HG03521 (cell line): ENCODE results near the gene GNG12.

Experiments
- ATAC-seq: cut with Tn5 transposase; IDR thresholded peaks from one replicate; pipeline ENCODE4 v1.9.1; 2021; ENCODE audit warnings: mild to moderate bottlenecking, moderate library complexity; ENCODE audit not compliant: unreplicated experiment

Gene GNG12

DNA sequence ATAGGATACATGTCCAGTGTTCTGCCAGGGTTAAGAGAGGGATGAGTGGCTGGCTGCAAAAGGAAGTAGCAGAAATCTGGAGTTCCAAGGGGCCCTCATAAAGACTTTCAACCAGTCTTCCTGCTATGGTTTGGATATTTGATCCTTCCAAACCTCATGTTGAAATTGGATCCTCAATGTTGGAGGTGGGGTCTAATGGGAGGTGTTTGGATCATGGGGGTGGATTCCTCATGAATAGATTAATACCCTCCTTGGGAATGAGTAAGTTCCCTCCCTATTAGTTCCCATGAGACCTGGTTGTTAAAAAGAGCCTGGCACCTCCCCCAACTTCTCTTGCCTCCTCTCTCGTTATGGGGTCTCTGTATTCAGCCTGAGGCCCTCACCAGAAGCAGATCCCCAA is 10.1 kb upstream of the GNG12 start:
- ATAC-seq = no peak

DNA sequence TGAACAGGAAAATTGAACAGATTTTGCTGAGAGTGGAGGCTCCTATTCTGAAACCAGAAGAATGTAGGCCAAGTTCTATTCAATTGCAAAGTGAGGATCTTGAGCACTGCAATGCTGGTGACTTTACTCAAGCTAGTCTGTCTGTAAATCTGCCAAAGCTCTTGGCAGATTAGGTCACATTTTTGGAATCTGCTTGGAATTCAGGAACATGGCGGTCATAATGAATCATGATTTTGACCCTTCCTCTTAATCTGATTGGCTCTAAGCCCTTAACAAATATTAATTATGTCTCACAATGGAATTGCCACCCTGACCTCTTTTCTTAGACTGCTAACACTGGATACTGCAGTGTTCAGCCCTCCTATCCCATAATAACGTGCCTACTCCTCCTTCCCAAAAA is 7.2 kb upstream of the GNG12 start:
- no peak for ATAC-seq

DNA sequence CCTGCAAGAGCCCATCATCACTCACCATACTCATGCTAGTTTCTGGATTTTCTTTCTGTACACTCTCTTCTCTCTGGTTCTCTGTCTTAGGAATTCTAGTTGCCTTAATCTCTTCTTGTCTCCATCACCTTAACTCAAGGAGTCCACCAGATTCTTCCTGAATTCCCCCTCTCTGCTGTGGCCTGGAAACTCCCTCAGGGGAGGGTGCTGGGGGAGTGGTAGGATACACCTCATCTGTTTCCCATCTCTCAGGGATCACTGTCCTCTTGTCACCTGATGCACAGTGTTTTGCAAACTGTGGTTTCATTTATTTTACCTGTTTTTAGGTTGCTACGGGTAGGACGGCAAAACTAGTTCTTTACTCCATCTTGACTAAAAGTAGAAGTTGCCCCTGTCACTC is 6.6 kb upstream of the GNG12 start:
- no peak for ATAC-seq

DNA sequence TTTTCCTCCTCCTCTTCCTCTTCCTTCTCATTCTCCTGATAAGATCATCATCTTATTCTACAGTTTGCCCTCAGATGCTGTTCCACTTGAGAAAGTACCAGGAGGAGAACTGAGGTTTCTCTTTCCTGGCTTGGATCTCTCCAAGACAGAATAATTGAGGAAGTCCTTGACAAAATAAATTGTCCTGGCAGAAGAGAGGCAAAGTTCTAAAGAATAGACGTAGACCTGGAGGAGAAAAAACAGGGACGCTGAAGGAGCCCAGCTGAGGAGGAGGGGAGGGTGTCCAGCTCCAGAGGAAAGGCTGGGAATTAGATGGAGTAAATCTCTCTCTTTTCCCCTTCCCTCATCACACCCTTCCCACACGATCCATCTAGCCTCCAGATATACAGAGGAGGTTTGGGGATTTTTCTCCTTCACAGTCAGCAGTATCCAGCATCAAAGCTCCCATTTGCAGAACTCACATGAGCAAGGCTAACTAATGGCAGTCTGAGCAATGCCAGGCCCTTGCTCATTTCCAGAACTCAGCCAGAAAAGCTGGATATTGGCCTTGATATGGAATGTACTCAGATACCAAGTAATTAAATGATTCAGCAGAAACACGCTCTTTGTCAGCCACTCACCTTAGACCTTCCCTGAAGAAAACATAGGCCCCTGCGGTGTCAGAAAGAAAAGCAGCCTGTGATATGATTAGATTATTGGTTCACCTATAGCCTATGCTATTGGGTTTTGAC is 5.1 kb upstream of the GNG12 start:
- ATAC-seq = no peak

DNA sequence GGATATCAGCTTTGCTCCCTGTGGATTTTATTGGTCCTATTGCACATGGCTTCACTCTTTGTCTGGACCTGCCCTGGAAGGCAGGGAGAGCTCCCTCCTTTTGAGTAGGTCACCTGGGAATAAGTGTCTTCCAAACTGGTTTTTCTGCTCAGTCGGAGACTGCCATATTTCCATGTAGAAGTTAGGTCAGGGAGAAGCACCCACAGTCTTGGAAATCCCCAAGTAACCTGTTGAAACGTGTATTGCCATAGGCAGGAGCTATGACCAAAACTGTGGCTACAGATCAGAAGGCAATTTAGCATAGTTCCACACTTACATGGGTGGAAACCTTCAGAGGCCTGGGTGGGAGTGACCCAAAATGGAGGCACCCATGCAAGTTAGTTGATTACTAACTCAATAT is 3.5 kb upstream of the GNG12 start:
- no peak for ATAC-seq

DNA sequence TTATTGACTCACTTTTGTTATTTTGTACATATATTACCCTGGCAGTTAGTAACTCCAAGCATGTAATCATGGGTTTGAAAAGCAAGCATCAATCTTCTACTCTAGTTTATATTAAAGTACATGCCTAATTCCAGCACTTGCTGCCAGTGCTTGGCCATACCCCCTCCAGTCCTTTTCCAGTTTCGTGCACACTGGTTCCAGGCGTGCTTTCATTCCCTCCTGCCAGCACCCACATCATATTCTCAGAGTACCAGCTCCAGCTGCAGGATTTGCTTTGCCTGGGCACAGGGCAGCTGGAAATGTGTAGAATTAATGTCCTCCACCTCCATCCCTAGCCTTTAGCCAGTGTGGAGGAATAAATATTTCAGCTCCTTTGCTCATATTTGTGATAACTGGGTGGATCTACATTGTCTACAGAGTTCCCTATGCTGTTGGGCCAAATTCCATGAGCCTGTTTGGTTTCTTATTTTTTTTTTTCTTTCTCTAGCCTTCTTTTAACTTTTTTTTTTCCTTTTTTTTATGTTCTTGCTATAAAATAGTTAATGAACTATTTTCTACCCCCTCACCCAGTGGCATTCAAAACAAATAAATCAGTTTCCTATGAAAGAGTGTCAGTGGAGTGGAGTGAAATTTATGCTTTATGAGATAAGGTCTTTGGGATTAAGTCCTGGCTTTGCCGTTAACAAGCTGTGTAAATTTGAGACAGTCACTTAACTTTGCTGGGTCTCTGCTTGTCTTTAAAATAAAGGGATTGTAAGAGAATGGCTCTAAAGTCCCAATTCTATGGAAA is 2.6 kb upstream of the GNG12 start:
- no peak for ATAC-seq

DNA sequence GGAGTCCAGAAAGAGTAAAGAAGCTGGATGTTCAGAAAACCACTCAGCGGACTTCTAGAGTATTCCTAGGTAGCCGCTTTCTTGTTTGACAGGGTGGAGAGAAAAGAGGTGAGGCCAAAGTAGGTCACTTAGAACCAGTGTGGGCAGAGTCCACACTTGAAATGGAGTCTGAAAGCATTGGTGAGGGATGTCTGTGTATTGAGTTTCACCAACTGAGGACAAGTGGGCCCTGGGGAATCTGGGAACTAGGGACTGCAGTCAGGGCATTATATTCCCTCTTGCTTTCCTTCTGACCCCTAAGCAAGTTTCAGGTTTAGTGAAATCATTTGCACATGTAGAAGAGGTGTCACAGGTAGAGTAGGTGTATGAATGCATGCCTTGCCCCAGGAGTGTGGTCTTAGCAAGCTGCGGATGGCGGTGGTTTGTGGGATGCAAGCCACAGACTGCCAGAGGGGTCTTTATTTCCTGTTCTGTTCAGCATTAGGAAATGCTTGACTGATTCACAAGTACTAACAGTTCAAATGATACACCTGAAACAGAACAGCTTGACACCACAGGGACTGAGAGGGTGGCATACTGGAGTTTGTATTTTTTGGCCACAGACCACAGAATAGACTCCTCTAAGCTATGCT is 1.1 kb upstream of the GNG12 start:
- ATAC-seq = no peak

DNA sequence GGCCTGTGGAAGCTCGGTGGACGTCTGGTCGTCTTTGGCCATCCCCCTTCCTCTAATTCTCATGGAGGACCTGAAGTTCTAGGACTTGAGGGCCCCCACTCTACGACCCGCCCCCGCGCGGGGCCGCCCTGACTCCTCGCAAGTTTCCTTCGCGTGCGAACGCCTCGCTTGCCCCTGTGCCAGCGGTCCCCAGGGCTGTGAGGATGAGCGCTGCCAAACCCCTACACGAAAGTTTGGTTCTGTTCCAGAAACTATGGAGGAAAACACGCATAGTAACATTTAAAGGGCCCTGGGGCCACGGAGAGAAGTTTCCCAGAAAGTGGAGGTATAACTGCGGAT is 304 bp upstream of the GNG12 start:
- ATAC-seq = no peak

DNA sequence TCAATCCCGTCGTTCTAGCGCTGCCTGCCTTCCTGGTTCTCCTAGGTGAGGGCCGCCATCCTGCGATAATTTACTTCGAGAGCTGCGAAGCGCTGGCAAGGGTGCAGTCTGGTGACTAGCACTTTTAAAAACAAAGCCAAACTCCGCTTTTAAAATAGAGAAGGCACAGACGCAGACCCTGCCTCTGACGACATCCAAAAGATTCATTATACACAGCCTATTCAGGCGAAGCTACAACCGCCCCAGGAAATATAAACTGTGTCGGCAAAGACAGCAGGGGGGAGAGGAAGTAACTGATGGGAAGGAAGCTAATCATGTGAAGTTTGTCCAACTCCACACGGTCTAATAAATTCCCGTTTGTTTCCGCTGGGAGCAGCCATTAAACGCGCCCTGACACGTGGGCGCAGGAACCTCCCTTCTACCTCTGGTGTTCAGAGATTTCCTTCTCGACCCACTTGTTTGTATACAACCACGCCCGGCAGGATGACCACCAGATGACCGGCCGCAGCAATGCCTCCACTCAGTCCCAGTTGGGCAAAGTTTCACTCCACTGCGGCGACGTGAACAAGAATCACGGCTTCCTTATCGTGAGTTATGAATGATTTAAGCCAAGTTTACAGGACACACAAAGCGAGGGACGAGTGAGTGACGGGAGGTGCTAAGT is 1.3 kb downstream of the GNG12 start:
- ATAC-seq = no peak

DNA sequence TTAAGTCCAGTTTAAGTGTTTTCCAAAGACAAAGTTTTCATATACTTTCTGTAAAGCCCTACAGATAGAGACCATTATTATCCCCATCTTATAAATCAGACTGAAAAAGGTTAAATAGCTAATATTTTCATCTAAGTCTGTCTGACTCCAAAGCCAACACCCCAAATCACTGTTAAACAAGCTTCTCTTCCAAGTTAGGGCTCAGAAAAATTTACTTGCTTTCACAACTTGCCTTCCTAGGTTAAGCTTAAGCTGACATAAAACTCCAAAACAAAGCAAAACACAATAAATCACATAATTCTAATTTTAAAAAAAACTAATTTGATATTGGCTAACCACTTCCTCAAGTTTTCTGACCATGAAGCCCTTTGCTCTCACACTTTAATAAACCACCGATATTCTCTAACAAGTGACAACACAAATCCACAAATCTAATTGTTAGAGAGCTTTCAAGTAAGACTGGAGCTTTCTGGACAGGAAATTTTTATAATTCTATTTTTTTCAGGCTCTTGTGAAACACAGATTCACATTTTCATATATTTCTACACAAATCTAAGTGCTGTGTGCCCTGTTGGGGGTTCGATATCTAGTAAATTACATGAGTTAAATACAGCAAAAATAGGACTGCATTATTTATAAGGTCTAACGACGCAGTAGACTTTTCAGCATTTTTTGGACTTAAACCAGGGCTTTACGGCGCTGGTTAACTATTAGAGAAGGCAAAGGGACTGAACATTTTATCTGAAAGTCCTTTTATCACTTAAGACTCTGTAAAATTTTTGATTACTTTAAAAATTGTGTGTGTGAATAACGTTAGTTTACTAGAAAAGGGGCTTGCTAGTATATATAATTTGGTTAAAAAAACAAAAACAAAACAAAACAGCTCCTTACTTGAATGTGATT is 2.1 kb downstream of the GNG12 start:
- no peak for ATAC-seq

DNA sequence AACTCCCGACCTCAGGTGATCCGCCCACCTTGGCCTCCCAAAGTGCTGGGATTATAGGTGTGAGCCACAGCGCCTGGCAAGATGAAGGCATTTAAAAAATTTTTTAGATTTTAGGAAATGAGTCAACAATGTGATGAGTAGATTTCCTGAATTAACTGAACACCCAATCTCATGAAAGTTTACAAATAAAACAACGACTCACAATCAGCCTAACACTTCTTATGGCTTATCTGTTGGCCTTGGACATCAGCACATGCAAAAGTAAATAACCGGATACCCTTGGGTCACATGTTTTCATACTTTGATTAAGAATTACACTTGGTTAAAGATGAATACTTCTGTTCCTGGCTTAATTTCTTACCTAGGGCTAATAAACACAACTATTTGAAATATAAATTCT is 3.0 kb downstream of the GNG12 start:
- no peak for ATAC-seq

DNA sequence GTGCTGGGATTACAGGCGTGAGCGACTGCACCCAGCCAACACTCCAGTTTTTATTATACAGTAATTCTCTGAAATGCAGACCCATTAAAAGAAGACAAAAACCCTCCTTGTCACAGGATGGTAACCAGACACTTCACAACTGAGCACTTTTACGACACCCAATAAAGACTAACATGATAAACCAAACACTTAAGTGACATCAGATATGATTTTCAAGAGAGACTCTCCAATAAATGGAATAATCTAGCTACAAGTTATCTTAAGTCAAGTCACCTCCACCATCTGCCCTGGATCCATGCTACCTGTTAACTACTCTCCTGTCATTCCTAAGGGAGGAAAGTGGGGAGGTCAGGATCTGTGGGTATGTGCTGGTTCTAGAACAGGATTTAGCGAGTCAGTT is 5.6 kb downstream of the GNG12 start:
- ATAC-seq = no peak

DNA sequence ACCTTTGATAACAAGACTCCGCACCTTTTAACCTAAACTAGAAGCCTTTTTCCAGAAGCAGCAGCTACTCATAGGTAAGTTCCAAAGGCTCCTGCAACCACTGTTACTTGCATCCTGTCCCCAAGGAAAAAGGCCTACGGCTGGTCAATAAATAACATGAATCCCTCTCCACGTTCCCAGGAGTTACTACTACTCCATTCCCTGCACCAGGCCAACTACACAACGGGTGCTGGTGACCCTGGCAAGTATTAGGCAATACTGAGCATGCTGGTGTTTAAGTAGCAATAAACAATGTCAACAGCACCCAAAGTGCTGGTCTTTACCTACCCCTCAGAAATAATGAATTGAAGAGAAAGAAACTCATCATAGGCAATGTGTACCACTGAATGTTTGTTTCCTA is 7.7 kb downstream of the GNG12 start:
- ATAC-seq = no peak

DNA sequence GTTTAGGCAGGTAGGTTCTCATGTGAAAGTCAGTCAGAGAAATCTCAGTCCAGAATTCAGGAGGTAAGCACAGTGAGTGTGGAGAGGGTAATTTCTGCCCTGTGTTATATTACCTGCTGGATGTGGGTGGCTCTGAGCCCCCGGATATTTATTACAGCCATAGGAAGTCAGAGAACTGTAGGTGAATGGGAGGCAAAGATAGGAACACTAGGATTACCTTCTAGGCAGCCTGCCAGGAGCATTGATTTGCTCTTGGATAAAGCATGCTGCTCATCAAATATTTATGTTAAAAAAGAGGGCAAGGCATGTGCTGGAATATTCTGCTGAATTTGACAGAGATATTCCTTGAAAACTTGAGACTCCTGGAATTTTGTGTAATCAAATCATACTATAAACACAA is 8.5 kb downstream of the GNG12 start:
- ATAC-seq = no peak

DNA sequence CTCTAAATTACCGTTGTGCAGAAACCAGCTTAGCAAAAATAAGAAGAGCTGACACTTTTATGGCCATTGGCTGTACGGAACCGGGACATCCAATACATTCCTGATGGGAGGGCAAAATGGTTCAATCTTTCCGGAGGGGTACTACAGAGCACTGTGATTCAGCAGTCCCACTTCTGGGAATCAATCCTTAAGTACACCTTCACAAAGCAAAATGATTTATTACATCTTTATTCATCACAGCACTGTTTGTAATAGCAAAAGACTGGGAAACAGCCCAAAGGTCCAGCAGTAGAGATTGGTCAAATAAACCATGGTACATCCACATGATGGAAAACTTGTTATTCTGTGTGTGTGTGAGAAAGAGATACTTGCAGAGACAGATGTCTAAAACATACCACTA is 9.7 kb downstream of the GNG12 start:
- ATAC-seq = no peak

DNA sequence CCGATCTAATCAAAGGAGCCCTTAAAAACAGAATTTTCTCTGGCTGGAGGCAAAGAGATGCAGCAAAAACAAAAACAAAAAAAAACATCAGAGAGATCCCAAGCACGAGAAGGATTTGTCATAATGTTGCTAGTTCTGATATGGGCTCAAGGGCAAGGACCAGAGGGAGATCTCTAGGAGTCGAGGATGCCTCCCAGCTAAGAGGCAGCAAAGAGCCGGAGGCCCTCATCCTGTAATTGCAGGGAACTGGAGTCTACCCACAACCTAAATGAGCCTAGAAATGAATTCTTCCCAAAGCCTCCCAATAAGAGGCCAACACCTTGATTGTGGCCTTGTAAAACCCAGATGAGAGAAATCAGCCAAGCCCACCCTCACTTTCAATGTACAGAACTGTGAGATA is 12.0 kb downstream of the GNG12 start:
- no peak for ATAC-seq

DNA sequence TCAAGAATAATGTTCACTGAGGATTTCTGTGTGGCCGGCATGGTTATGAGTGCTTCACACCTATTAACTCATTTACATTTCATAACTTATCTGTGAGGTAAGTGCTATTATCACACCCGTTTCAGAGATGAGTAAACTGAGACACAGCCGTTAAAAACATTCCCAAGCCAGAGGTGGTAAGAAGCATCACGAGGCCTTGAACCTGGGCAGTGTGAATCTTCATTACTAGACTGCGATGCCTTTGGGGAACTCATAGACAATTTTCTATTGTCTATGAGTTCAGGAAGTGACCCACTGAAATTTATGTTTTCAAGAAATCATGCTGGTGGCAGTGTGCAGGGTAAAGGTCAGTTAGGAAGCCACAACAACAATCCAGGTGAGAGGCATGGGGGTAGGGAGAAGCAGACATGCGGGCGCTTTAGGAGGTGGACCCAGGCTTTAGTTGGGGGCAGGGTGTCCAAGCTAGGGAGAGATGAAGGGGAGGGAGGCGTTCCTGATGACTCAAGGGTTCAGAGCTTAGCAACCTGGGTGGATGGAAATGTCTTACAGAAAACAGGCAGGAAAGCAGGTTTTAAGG is 14.5 kb downstream of the GNG12 start:
- no peak for ATAC-seq

DNA sequence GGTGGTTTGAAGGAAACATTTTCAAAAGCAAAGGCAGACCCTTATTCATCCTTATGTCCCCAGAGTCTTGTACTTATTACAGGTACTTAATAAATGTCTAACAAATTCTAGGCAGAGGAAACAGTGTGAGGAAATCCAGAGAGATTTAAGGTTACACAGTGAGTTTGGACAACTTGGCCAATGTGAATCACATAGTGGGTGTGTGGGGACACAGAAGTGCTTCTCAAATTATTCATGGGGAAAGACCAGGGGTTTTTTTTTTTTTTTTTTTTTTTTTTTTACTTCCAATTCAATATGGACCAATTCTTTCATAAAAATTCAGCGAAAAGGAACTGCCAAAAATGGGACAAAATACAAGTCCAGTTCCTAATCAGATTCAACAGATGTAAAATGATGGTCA is 15.1 kb downstream of the GNG12 start:
- no peak for ATAC-seq

DNA sequence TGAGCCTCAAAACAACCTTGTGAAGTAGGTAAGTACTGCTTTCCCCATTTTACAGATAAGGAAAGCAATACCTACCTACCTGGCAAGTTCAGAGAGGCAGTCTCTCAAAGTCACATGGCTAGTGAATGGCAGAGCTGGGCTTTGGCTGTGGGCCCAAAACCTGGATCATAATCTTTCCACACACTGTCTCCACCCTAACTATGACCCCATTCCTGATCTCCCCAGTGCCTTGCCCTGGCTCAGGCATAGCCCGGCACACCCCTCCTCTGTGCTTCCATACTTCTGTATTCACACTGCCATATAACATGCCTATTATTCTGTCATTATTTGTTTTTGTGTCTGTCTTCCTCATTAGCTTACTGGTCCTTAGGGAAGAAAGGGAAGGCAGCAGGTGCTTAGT is 15.9 kb downstream of the GNG12 start:
- no peak for ATAC-seq

DNA sequence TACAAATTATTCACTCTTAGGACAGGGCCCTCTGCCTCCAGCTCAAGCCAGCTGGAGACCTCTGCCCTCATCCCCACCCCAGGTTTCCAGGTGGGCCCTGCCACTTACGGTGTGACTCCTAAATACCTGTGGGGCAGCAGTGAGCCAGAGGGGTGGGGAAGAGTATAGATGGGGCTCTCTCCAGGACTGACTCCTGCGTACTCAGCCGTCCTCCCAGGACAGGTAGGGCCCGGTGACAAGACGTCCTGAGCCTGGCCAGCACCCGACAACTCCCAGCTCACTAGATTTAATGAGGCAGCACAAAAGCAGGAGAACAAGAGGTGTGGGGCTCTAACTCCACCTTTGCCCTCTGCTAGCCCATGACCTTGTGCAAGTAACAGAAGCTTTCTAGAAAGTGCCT is 16.8 kb downstream of the GNG12 start:
- ATAC-seq = no peak
